GM23338 (cell line): ENCODE data around the gene ANKRD55. TPM values are rescaled to one million over a fixed set of nuclear protein-coding genes. Genes with fewer than 3 reads are reported as not detected.

Source experiments
- ATAC-seq: fragments of 200-7000 bp; cut with Tn5 transposase; 3 replicates; pipeline ENCODE4 v1.9.1; 2020
- DNase-seq: peaks from one replicate; pipeline ENCODE4 v3.0.0-alpha.2; 2015; ENCODE audit warnings: low spot score
- H2AFZ ChIP-seq: fragments of 200-600 bp; sonication (generic); 2 replicates; pipeline ENCODE4 v1.8.0; 2016; ENCODE audit warnings: antibody characterized with exemption, mild to moderate bottlenecking, moderate library complexity
- H3F3A ChIP-seq: fragments of 200-600 bp; sonication (generic); replicated peaks from 2 replicates; pipeline ENCODE4 v1.8.0; 2017; ENCODE audit warnings: antibody characterized with exemption, mixed run types, low read depth
- H3K27ac ChIP-seq: fragments of 200-600 bp; sonication (generic); 2 replicates; pipeline ENCODE4 v1.6.1; 2016; ENCODE audit warnings: low read depth
- H3K27me3 ChIP-seq: fragments of 200-600 bp; sonication (generic); 2 replicates; pipeline ENCODE4 v1.8.0; 2016; ENCODE audit warnings: mild to moderate bottlenecking, mixed run types, moderate library complexity; ENCODE audit not compliant: insufficient read depth
- H3K36me3 ChIP-seq: fragments of 200-600 bp; sonication (generic); 2 replicates; pipeline ENCODE4 v1.8.0; 2016; ENCODE audit warnings: mild to moderate bottlenecking; ENCODE audit not compliant: insufficient read depth
- H3K4me1 ChIP-seq: fragments of 200-600 bp; sonication (generic); 2 replicates; pipeline ENCODE4 v1.8.0; 2016; ENCODE audit warnings: mild to moderate bottlenecking, moderate library complexity; ENCODE audit not compliant: insufficient read depth
- H3K4me2 ChIP-seq: fragments of 200-600 bp; sonication (generic); 2 replicates; pipeline ENCODE4 v1.7.1; 2017; ENCODE audit warnings: mixed run types
- H3K4me3 ChIP-seq: fragments of 200-600 bp; sonication (generic); 2 replicates; pipeline ENCODE4 v1.6.1; 2016; ENCODE audit warnings: mixed run types
- H3K79me2 ChIP-seq: fragments of 200-600 bp; sonication (generic); replicated peaks from 2 replicates; pipeline ENCODE4 v1.8.0; 2017; ENCODE audit warnings: mild to moderate bottlenecking; ENCODE audit not compliant: insufficient read depth
- H3K9me2 ChIP-seq: fragments of 200-600 bp; sonication (generic); 2 replicates; pipeline ENCODE4 v1.8.0; 2017; ENCODE audit not compliant: insufficient read depth
- H4K20me1 ChIP-seq: fragments of 200-600 bp; sonication (generic); replicated peaks from 2 replicates; pipeline ENCODE4 v1.8.0; 2017; ENCODE audit warnings: mild to moderate bottlenecking; ENCODE audit not compliant: insufficient read depth
- H3K27ac Mint-ChIP-seq: 2 replicates; pipeline ENCODE4 v1.8.0; 2020; ENCODE audit warnings: inconsistent platforms, mild to moderate bottlenecking, moderate library complexity, mixed read lengths
- H3K27me3 Mint-ChIP-seq: 3 replicates; pipeline ENCODE4 v1.8.0; 2022; ENCODE audit warnings: low read depth, mild to moderate bottlenecking, moderate library complexity, mixed read lengths, inconsistent platforms; ENCODE audit not compliant: insufficient read depth, poor library complexity
- H3K36me3 Mint-ChIP-seq: 3 replicates; pipeline ENCODE4 v1.8.0; 2021; ENCODE audit warnings: low read depth, mild to moderate bottlenecking, inconsistent platforms, moderate library complexity, mixed read lengths
- H3K4me1 Mint-ChIP-seq: 3 replicates; pipeline ENCODE4 v1.8.0; 2020; ENCODE audit warnings: mild to moderate bottlenecking, inconsistent platforms, mixed read lengths
- H3K4me3 Mint-ChIP-seq: 3 replicates; pipeline ENCODE4 v1.8.0; 2021; ENCODE audit warnings: moderate library complexity, mild to moderate bottlenecking, inconsistent platforms, mixed read lengths
- H3K9me3 Mint-ChIP-seq: 3 replicates; pipeline ENCODE4 v1.8.0; 2020; ENCODE audit warnings: moderate library complexity, mild to moderate bottlenecking, inconsistent platforms, mixed read lengths
- CREB1 ChIP-seq: fragments of 250-450 bp; sonication (Bioruptor Pico); IDR thresholded peaks from 2 replicates; pipeline ENCODE4 v1.5.0; 2020; ENCODE audit warnings: low read depth, mild to moderate bottlenecking, moderate library complexity
- EZH2 ChIP-seq: fragments of 200-600 bp; sonication (generic); IDR thresholded peaks from one replicate; pipeline ENCODE4 v1.8.0; 2017; ENCODE audit warnings: antibody characterized with exemption, mild to moderate bottlenecking, low read depth; ENCODE audit not compliant: unreplicated experiment
- EZH2phosphoT487 ChIP-seq: fragments of 200-600 bp; sonication (generic); IDR thresholded peaks from one replicate; pipeline ENCODE4 v1.8.1; 2018; ENCODE audit warnings: antibody characterized with exemption; ENCODE audit not compliant: unreplicated experiment
- JUNB ChIP-seq: IDR thresholded peaks from one replicate; pipeline ENCODE4 v1.6.1; 2016; ENCODE audit warnings: antibody characterized with exemption; ENCODE audit not compliant: unreplicated experiment
- NANOG ChIP-seq: IDR thresholded peaks from 2 replicates; pipeline ENCODE4 v1.6.1; 2016; ENCODE audit warnings: antibody characterized with exemption, borderline replicate concordance
- POLR2AphosphoS5 ChIP-seq: IDR thresholded peaks from 2 replicates; pipeline ENCODE4 v1.6.1; 2016; ENCODE audit warnings: antibody characterized with exemption, low read depth
- STAT1 ChIP-seq: IDR thresholded peaks from one replicate; pipeline ENCODE4 v1.6.1; 2016; ENCODE audit warnings: antibody characterized with exemption; ENCODE audit not compliant: unreplicated experiment
- ZNF331 ChIP-seq: fragments of 250-450 bp; sonication (Bioruptor Pico); IDR thresholded peaks from 2 replicates; pipeline ENCODE4 v1.5.0; 2020; ENCODE audit warnings: low read depth, mild to moderate bottlenecking, moderate library complexity
- polyA plus RNA-seq: library from polyadenylated mRNA; unstranded; fragments of >200 nt; fragmentation: Nextera tagmentation; extraction: Ambion mirVana; gene quantifications from 2 replicates; pipeline ENCODE4 v1.2.1, GENCODE V29; 2016
- total RNA-seq: library from RNA; depleted of rRNA; stranded (reverse); fragments of >200 nt; shearing (Covaris generic); gene quantifications from 2 replicates; pipeline ENCODE4 v1.2.3, GENCODE V29; 2014
- TF ChIP-seq, protein P1 (sequence below), 2 experiments: fragments of 200-600 bp in 1 of 2; sonication (generic) in 1 of 2; conservative IDR thresholded peaks; 2 replicates each; pipeline versions ENCODE4 v1.5.1 to v1.6.1; 2016 to 2017; ENCODE audit warnings: antibody characterized with exemption in 2 of 2, low read depth in 2 of 2, mild to moderate bottlenecking in 2 of 2, moderate library complexity in 1 of 2
- TF ChIP-seq, protein P2 (sequence below): IDR thresholded peaks from one replicate; pipeline ENCODE4 v1.6.1; 2018; ENCODE audit warnings: antibody characterized with exemption; ENCODE audit not compliant: unreplicated experiment

The ANKRD55 gene
- total and polyA plus RNA-seq, 2 experiments from 2014 or later, result not detected

DNA sequence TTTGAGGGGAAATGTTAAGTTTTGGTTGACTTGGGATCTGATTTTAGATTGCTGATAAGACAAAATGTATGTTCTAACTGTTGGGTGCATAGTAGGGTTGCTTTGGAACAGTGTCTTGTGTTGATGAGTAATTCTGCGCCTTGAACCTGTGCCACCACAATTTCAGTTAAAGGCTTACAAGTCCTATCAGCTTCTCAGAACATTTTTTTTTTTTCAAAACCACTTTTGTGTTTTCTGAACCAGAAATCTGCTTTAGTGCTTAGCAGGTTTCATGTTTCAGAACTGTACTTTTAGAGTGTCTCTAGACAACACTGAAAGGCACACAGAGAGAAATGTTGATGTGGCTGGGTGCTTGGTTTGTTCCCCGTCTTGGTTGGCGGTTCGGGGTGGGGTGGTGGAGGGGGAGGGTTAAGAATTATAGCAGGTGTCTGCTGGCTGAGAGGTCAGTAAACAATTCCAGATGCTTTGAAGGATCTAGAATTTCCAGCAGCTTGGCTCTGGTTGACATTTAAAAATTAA, 84.6 kb downstream of the ANKRD55 start:
- Histone ChIP-seq H2AFZ (0 out of 2 replicates have a peak overlapping the region, but pooled peaks have one; percentile 76), H3F3A (no peaks in the 10 kb centered on the region), H3K79me2 (no peaks in the 10 kb centered on the region), H3K27me3 (no peaks in the 10 kb centered on the region), H3K4me2 (no peak overlapping the region), H3K36me3 (no peaks in the 10 kb centered on the region), H3K27ac (no peak overlapping the region), H3K4me3 (no peak overlapping the region), H3K4me1 (no peaks in the 10 kb centered on the region), H4K20me1 (no peaks in the 10 kb centered on the region), H3K9me2 (no peaks in the 10 kb centered on the region)
- TF ChIP-seq EZH2, result no peak
- TF ChIP-seq, protein P1, sequence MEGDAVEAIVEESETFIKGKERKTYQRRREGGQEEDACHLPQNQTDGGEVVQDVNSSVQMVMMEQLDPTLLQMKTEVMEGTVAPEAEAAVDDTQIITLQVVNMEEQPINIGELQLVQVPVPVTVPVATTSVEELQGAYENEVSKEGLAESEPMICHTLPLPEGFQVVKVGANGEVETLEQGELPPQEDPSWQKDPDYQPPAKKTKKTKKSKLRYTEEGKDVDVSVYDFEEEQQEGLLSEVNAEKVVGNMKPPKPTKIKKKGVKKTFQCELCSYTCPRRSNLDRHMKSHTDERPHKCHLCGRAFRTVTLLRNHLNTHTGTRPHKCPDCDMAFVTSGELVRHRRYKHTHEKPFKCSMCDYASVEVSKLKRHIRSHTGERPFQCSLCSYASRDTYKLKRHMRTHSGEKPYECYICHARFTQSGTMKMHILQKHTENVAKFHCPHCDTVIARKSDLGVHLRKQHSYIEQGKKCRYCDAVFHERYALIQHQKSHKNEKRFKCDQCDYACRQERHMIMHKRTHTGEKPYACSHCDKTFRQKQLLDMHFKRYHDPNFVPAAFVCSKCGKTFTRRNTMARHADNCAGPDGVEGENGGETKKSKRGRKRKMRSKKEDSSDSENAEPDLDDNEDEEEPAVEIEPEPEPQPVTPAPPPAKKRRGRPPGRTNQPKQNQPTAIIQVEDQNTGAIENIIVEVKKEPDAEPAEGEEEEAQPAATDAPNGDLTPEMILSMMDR (conservative IDR thresholded peaks at IDR 0.05; ENCODE audit: low read depth in 2 of 2), result no peak
- TF ChIP-seq ZNF331 (CRISPR knock-in tag), result no peak
- TF ChIP-seq, protein P2, sequence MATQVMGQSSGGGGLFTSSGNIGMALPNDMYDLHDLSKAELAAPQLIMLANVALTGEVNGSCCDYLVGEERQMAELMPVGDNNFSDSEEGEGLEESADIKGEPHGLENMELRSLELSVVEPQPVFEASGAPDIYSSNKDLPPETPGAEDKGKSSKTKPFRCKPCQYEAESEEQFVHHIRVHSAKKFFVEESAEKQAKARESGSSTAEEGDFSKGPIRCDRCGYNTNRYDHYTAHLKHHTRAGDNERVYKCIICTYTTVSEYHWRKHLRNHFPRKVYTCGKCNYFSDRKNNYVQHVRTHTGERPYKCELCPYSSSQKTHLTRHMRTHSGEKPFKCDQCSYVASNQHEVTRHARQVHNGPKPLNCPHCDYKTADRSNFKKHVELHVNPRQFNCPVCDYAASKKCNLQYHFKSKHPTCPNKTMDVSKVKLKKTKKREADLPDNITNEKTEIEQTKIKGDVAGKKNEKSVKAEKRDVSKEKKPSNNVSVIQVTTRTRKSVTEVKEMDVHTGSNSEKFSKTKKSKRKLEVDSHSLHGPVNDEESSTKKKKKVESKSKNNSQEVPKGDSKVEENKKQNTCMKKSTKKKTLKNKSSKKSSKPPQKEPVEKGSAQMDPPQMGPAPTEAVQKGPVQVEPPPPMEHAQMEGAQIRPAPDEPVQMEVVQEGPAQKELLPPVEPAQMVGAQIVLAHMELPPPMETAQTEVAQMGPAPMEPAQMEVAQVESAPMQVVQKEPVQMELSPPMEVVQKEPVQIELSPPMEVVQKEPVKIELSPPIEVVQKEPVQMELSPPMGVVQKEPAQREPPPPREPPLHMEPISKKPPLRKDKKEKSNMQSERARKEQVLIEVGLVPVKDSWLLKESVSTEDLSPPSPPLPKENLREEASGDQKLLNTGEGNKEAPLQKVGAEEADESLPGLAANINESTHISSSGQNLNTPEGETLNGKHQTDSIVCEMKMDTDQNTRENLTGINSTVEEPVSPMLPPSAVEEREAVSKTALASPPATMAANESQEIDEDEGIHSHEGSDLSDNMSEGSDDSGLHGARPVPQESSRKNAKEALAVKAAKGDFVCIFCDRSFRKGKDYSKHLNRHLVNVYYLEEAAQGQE, result no peak
- no peak for TF ChIP-seq CREB1 (CRISPR knock-in tag)
- no peak for TF ChIP-seq JUNB
- TF ChIP-seq POLR2AphosphoS5, result no peak
- TF ChIP-seq NANOG, result no peak
- TF ChIP-seq EZH2phosphoT487, result no peak
- ATAC-seq (no peak), DNase-seq (no peak)
- Mint-ChIP-seq H3K27me3 (no peaks in the 10 kb centered on the region), H3K27ac (no peak overlapping the region), H3K9me3 (no peaks in the 10 kb centered on the region), H3K4me3 (no peak overlapping the region), H3K36me3 (no peaks in the 10 kb centered on the region), H3K4me1 (no peaks in the 10 kb centered on the region)

DNA sequence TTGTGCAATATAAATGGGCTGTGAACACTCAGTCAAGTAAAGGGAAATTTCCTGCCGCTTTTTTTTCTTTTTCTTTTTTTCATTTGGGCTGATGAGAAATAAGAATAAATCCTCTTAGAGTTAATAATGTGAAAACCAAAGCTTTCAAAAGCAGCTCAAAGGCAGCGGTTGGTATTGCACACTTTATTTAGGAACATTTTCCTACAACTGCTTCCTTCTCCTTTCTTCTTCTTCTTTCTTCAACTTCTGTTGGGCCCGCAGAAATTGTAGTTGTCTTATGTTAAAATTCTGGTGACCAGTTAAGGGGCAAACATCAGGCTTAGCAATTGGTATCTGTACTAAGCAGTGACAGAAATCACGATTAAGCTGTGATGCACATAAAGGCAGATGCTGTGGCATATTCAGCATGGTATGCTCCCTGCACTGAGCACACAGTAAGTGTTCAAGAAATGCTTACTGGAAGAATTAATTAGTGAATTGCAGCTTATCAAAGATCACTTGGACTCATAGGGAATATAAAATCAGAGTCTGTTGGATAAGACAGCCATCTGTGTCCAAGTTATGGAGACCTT, 85.4 kb downstream of the ANKRD55 start:
- H3K27me3 Mint-ChIP-seq, result no peaks in the 10 kb centered on the region
- TF ChIP-seq, protein P2, result no peak
- TF ChIP-seq STAT1, result no peak
- TF ChIP-seq CREB1 (CRISPR knock-in tag), result no peak

More for the DNA sequence above, 85.4 kb downstream of the ANKRD55 start:
- H3K4me1 ChIP-seq, result no peaks in the 10 kb centered on the region
- no peaks in the 10 kb centered on the region for H3K9me2 ChIP-seq
- DNase-seq, result no peak
- 0 out of 2 replicates have a peak overlapping the region, but pooled peaks have one; percentile 76 for H2AFZ ChIP-seq
- H3K9me3 Mint-ChIP-seq, result no peaks in the 10 kb centered on the region
- H3K27ac Mint-ChIP-seq, result no peak overlapping the region
- no peaks in the 10 kb centered on the region for H3K36me3 Mint-ChIP-seq
- no peaks in the 10 kb centered on the region for H4K20me1 ChIP-seq
- H3K4me2 ChIP-seq, result no peak overlapping the region
- no peak overlapping the region for H3K4me3 Mint-ChIP-seq
- no peak overlapping the region for H3K4me3 ChIP-seq
- no peaks in the 10 kb centered on the region for H3K4me1 Mint-ChIP-seq
- H3K36me3 ChIP-seq, result no peaks in the 10 kb centered on the region
- H3F3A ChIP-seq, result no peaks in the 10 kb centered on the region
- no peak for ATAC-seq
- H3K27me3 ChIP-seq, result no peaks in the 10 kb centered on the region
- H3K27ac ChIP-seq, result no peak overlapping the region
- no peaks in the 10 kb centered on the region for H3K79me2 ChIP-seq
